OCI-LY7 (cell line): ENCODE data around the gene IGFN1. TPM values are rescaled to one million over a fixed set of nuclear protein-coding genes. Genes with fewer than 3 reads are reported as not detected.

Source experiments
- BruUV-seq: library from RNA; stranded (reverse); fragments of 400-500 nt; replicated peaks from 2 replicates; lab custom pipeline; 2021; lab: Mats Ljungman, UMichigan
- CTCF ChIA-PET: fragments of 300-600 bp; sonication (Branson Sonifier 250); formaldehyde crosslinking; loops from one replicate; lab custom pipeline; 2022; ENCODE audit warnings: antibody characterized with exemption; ENCODE audit not compliant: unreplicated experiment; lab: Charles Lee
- POLR2A ChIA-PET: fragments of 300-600 bp; sonication (Branson Sonifier 250); formaldehyde crosslinking; loops from one replicate; lab custom pipeline; 2022; ENCODE audit warnings: antibody characterized with exemption; lab: Charles Lee
- DNase-seq: peaks from one replicate; pipeline ENCODE4 v3.0.0-alpha.2; 2015; ENCODE audit warnings: low spot score
- H2AFZ ChIP-seq: fragments of 200-600 bp; sonication (generic), shearing (Covaris generic); 2 replicates; pipeline ENCODE4 v1.6.1; 2014; ENCODE audit warnings: mild to moderate bottlenecking, antibody characterized with exemption, low read length, moderate library complexity
- H3K27ac ChIP-seq: fragments of 200-600 bp; sonication (generic); 2 replicates; pipeline ENCODE4 v1.5.1; 2014; ENCODE audit warnings: mixed run types, low read depth, mild to moderate bottlenecking, moderate library complexity, low read length, inconsistent platforms; ENCODE audit not compliant: poor library complexity, severe bottlenecking
- H3K36me3 ChIP-seq: fragments of 200-600 bp; sonication (generic); 2 replicates; pipeline ENCODE4 v1.6.1; 2014; ENCODE audit warnings: mild to moderate bottlenecking, antibody characterized with exemption, low read length, moderate library complexity, mixed read lengths; ENCODE audit not compliant: insufficient read depth
- H3K4me1 ChIP-seq: fragments of 200-600 bp; sonication (generic); 2 replicates; pipeline ENCODE4 v1.5.1; 2014; ENCODE audit warnings: mild to moderate bottlenecking, low read length; ENCODE audit not compliant: insufficient read depth, poor library complexity, severe bottlenecking
- H3K4me2 ChIP-seq: fragments of 200-600 bp; sonication (generic); 2 replicates; pipeline ENCODE4 v1.6.1; 2014; ENCODE audit warnings: mild to moderate bottlenecking, low read length
- H3K4me3 ChIP-seq: fragments of 200-600 bp; sonication (generic); 2 replicates; pipeline ENCODE4 v1.5.1; 2014; ENCODE audit warnings: mild to moderate bottlenecking, low read depth, low read length; ENCODE audit not compliant: poor library complexity, severe bottlenecking
- H3K79me2 ChIP-seq: fragments of 200-600 bp; sonication (generic); 2 replicates; pipeline ENCODE4 v1.6.1; 2016; ENCODE audit warnings: low read depth, mild to moderate bottlenecking, low read length, moderate library complexity, mixed read lengths; ENCODE audit not compliant: insufficient read depth
- H3K9me2 ChIP-seq: fragments of 200-600 bp; sonication (generic); 2 replicates; pipeline ENCODE4 v1.6.1; 2016; ENCODE audit warnings: mild to moderate bottlenecking, low read length, mixed read lengths; ENCODE audit not compliant: insufficient read depth
- H3K9me3 ChIP-seq: fragments of 200-600 bp; sonication (generic); 2 replicates; pipeline ENCODE4 v1.6.1; 2014; ENCODE audit warnings: mild to moderate bottlenecking, mixed run types, low read length, mixed read lengths
- H4K20me1 ChIP-seq: fragments of 200-600 bp; sonication (generic); 2 replicates; pipeline ENCODE4 v1.6.1; 2014; ENCODE audit warnings: mild to moderate bottlenecking, antibody characterized with exemption, low read length, moderate library complexity, mixed read lengths; ENCODE audit not compliant: insufficient read depth
- CTCF ChIP-seq: fragments of 200-600 bp; sonication (generic); conservative IDR thresholded peaks from 2 replicates; pipeline ENCODE4 v1.5.1; 2014; ENCODE audit warnings: mild to moderate bottlenecking, antibody characterized with exemption, low read length, moderate library complexity, mixed read lengths
- EZH2phosphoT487 ChIP-seq: fragments of 200-600 bp; sonication (generic); IDR thresholded peaks from 2 replicates; pipeline ENCODE4 v1.6.1; 2018; ENCODE audit warnings: low read depth, borderline replicate concordance, mild to moderate bottlenecking, mixed run types, antibody characterized with exemption, low read length, moderate library complexity, mixed read lengths
- intact Hi-C: fragments of 100-400 bp; cut with micrococcal nuclease; formaldehyde crosslinking; loops from one replicate; pipeline ENCODE4 v1.10.0; 2022; ENCODE audit not compliant: unreplicated experiment
- total RNA-seq, 2 experiments: library from RNA; depleted of rRNA in 1 of 2; stranded (reverse); fragments of >200 nt in 1 of 2; shearing (Covaris generic) in 1 of 2; gene quantifications; 2 replicates each; pipeline ENCODE4 v1.2.3, GENCODE V29; 2014 to 2022

IGFN1 gene
- total RNA-seq, 2 experiments from 2014 or later: not detected

- no peak overlapping the region for H3K27ac ChIP-seq
- H4K20me1 ChIP-seq: no peaks in the 10 kb centered on the region
- no peaks in the 10 kb centered on the region for H3K4me1 ChIP-seq
- H3K79me2 ChIP-seq: no peaks in the 10 kb centered on the region
- ChIA-PET CTCF (no interaction called here), POLR2A (no interaction called here)
- no peak overlapping the region for H3K4me3 ChIP-seq
- BruUV-seq: no TSS peak
- no peak overlapping the region for H3K4me2 ChIP-seq
- no peaks in the 10 kb centered on the region for H3K36me3 ChIP-seq
- no peak overlapping the region for H2AFZ ChIP-seq
- no peak for DNase-seq
- TF ChIP-seq EZH2phosphoT487 (no peak), CTCF (no peak)
- intact Hi-C loops: no loop called here
- H3K9me3 ChIP-seq: no peaks in the 10 kb centered on the region
- no peaks in the 10 kb centered on the region for H3K9me2 ChIP-seq
Measured at GRCh38 chr1:201181726-201182125, 8.9 kb upstream of the IGFN1 start.

- no peaks in the 10 kb centered on the region for H3K9me2 ChIP-seq
- POLR2A ChIA-PET: no interaction called here
- no TSS peak for BruUV-seq
Measured at GRCh38 chr1:201183209-201183608, 7.4 kb upstream of the IGFN1 start.

GRCh38 chr1:201183753-201184152 is 6.9 kb upstream of the IGFN1 start:
- intact Hi-C loops: no loop called here
- H3K9me2 ChIP-seq: no peaks in the 10 kb centered on the region
- H4K20me1 ChIP-seq: no peaks in the 10 kb centered on the region
- POLR2A ChIA-PET: no interaction called here
- BruUV-seq: no TSS peak
- no peaks in the 10 kb centered on the region for H3K36me3 ChIP-seq
- H3K4me1 ChIP-seq: no peaks in the 10 kb centered on the region
- CTCF ChIA-PET: no interaction called here
- no peak overlapping the region for H3K4me3 ChIP-seq
- no peak overlapping the region for H3K4me2 ChIP-seq
- H2AFZ ChIP-seq: no peak overlapping the region
- no peak for TF ChIP-seq EZH2phosphoT487
- no peak for TF ChIP-seq CTCF
- no peak overlapping the region for H3K27ac ChIP-seq
- no peak for DNase-seq
- H3K9me3 ChIP-seq: no peaks in the 10 kb centered on the region
- no peaks in the 10 kb centered on the region for H3K79me2 ChIP-seq

More at GRCh38 chr1:201183209-201183608, 7.4 kb upstream of the IGFN1 start:
- Histone ChIP-seq H3K27ac (no peak overlapping the region), H3K4me2 (no peak overlapping the region), H3K79me2 (no peaks in the 10 kb centered on the region), H3K4me1 (no peaks in the 10 kb centered on the region), H4K20me1 (no peaks in the 10 kb centered on the region), H3K36me3 (no peaks in the 10 kb centered on the region), H3K9me3 (no peaks in the 10 kb centered on the region), H2AFZ (no peak overlapping the region), H3K4me3 (no peak overlapping the region)
- CTCF ChIA-PET: no interaction called here
- intact Hi-C loops: no loop called here
- no peak for DNase-seq
- TF ChIP-seq EZH2phosphoT487 (no peak), CTCF (no peak)
